HPDE6-E6E7 (cell line): ENCODE results near the gene ST8SIA6.
"Not testable (repeated sequence)": the region's sequence is repeated elsewhere in the genome, so short reads cannot be mapped to it uniquely, and the experiment has no call there.

ENCODE experiments used
- DNase-seq: peaks from one replicate; pipeline ENCODE4 v3.0.0; 2011; ENCODE audit warnings: missing footprints; ENCODE audit errors: extremely low spot score

ST8SIA6 gene

DNA sequence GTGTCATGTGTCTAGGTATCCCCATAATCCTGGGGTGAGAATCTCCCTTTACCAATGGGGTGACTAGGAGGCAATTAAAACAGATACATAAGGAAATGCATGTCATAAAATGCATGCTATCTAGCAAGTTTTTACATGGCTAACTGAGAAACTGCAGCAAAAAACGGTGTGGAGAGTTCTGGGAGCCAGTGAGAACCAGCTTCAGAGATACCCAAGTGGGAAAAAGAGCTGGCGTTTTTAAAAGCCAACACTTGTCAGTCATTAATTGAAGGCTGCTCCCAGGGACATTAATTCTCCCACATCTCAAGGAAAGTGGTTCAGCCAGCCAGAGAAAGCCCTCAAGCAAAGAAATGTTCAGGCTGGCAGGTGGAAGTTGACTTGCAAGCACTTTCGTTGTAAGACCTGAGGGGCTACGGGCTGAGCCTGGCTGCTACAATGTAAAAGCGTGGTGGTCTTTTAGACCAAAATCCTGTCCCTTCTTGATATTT lies 28.1 kb downstream of the ST8SIA6 start:
- DNase-seq, result no peak

DNA sequence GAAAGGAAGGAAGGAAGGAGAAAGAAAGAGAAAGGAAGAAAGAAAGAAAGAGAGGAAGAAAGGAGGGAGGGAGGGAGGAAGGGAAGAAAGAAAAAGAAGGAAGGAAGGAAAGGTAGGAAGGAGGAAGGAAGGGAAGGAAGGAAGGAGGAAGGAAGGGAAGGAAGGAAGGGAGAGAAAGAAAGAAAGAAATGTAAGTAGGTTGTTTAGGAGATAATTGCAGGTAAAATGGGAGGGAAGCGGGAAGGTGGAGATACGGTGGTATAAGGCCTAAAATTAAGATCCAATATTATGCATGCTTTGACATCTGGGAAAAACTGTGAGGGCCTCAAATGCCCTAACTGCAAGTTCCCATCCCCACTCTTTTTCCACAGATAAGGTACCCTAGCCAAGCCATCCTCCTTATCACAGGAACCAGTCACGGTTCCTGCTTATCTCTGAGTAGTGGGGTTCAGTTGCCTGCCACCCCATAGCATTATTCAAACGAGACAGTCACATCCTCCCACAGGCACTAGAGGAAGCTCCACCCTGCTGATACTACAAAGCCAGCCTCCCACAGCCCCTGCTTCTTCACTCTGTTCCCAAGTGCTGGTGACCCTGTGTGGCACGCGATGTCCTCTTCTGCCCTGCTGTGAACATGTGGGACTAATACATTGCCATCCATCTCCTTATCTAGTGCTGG lies 28.7 kb downstream of the ST8SIA6 start:
- DNase-seq, result no peak

DNA sequence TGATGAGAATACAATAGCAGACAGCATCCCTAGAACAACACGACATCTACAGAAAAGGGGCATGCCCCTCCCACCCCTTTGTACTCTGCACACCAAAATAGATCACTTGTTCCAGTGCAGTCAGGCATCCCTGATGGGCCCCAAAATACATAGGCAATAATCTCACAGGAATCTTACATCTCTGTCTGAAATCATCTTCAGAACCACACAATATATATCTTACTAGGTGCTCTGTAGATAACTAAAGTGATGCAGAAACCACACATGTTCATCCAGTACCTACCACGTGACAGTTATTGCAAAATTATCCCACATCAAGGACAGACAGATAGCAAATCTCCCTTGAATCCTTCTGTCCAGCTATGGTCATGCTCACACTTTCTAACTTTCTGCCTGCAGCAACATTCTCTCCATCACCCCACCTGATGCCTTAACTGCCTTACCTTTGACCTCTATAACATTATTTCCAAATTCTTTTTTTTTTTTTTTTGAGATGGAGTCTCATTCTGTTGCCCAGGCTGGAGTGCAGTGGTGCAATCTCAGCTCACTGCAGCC lies 30.7 kb downstream of the ST8SIA6 start:
- DNase-seq, result no peak

DNA sequence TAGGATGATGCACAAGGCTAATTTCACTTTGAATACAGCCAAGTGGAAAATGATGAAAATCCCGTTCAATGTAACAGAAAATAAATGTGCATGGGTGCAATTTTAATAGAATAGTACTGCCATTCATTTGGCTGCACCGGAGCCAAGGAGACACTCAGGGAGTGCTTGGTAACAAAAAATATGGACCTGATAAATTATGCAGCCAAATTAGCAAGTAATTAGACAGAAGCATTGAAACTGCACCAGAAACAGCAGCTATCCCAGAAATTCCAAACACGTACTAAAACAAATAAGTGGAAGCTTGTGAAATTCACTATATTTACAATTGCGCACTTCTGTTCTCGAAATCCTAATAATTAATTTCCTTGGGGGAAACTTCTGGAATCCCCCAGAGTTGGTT lies 31.5 kb downstream of the ST8SIA6 start:
- no peak for DNase-seq

DNA sequence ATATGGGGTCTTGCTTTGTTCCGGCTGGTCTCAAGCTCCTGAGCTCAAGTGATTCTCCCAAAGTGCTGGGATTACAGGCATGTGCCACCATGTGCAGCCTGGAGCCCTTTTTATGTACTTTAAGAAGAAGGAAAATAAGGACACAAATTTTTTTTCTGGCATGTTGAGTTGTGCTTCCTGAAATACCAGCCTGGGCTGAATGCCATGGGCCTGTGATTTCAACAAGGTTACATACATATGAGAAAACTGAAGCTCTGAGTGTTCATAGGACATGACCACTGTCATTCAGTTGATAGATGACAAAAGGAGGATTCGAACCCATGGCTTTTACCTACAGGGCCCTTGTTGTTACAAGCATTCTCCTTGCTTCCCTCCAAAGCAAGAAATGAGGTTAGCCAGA lies 36.1 kb downstream of the ST8SIA6 start:
- no peak for DNase-seq

DNA sequence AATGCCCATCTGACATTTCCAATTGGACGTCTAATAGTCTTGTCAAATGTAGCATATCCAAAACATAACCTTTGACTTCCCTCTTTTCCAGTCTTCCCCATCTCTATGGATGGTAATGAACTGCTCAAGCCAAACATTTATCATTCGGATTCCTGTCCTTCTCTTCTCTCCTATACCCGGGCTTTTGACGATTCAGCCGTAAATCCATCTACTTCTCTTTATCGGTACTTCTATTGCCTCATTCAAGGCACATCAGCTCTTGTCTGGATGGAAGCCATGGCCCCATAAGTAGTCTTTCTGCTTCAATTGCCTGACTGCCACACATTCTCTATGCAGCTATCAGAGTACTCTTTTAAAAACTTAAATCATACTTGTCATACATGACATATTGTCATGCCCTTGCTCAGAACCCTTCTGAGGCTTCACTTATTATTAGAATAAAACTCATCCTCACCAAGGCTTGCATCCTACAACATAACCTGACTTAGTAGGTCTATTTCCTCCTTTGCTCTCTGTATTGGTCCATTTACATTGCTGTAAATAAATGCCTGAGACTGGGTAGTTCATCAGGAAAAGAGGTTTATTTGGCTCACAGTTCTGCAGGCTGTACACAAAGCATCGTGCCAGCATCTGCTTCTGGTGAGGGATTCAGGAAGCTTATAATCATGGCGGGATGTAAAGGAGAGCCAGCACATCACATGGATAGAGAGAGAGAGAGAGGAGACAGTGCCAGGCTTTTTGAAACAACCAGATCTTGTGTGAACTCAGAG lies 37.8 kb downstream of the ST8SIA6 start:
- no peak for DNase-seq

DNA sequence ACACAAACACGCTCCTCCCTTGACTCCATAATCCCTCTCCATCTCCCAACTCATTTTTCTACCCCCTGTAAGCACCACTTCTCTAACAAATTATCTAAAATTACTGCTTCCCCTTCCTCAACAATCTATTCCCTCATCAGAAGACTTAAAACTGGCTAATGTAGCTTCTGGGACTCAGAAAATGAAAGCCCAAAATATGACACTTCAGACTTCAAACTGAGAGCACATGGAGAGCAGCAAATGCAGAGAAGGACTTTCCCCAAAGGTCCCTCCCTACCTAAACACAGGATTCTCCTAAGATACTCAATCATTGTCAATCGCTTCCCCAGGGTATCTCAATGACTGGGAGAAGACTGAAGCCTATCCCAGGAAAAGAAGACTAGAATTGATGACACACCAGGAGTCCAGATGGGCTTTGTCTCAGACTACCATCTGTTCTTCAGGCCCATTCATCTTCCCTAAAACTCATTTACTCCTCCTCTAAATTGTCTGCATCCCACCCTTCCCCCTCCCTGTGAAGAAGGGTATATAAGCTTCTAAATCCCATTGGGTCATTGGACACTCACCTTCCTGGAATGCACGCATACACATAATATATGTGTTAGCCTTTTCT lies 39.2 kb downstream of the ST8SIA6 start:
- no peak for DNase-seq

DNA sequence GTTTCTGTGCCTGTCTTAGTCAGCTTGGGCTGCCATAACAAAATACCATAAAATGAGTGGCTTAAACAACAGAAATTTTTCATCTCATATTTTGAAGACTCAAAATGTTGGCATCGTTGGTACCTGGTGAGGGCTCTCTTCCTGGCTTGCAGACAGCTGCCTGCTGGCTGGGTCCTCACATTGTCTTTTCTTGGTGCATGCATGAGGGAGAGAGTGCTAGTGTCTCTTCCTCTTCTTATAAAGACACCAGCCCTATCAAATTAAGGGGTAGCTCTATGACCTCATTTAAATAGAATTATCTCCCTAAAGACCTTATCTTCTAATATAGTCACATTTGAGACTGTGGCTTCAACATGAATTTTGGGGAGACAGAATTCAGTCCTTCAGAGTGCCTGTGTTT lies 39.9 kb downstream of the ST8SIA6 start:
- DNase-seq, result no peak

DNA sequence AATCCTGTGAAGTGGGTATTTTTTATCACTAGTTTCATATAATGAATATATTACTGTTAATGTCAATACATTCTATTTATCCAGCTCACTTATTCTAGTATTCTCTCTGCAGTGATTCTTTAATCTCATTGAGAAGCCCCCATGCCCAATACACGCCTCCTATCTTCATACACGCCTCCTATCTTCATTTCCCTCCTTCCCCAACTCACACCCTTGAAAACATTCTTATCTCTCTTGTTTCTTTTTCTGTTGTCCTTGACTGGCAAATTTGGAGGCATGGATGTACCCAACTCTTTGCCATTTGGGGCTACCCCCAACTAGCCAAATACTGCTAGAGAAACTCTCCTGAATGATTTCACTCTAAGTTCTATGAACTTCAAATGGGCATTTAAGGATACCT lies 40.5 kb downstream of the ST8SIA6 start:
- no peak for DNase-seq

DNA sequence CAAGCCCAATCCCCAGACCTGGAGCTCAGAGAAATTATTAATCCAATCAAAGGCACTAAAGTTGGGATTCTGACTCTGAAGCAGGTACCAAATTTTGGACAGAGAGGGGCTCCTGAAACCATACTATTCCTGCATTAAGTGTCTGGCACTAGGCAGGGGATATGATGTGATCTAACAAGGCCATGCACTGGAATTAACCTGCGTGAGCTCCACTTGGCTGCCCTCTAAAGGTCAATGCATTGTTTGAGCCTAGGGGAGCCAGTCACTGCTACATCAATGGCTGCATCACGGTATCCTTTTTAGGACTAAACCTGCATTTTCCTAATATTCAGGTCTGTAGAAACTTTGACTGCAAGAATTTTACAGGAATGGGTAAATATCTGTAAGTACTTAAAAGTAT lies 42.1 kb downstream of the ST8SIA6 start:
- DNase-seq, result no peak

DNA sequence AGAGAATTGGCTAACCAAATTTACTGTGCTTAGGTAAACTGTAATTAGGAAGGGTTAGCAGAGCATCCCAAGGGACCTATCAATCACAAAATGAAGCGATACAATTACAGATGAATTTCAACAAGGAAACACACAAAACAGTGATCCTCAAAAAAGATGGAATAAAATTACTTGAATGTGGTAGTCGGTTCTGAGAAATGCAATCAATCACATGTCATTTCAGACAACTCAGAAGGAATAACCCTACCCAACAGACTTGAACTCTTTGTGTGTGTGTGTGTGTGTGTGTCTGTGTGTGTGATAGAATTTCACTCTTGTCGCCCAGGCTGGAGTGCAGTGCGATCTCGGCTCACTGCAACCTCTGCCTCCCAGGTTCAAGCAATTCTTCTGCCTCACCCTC lies 43.5 kb downstream of the ST8SIA6 start:
- DNase-seq, result no peak

DNA sequence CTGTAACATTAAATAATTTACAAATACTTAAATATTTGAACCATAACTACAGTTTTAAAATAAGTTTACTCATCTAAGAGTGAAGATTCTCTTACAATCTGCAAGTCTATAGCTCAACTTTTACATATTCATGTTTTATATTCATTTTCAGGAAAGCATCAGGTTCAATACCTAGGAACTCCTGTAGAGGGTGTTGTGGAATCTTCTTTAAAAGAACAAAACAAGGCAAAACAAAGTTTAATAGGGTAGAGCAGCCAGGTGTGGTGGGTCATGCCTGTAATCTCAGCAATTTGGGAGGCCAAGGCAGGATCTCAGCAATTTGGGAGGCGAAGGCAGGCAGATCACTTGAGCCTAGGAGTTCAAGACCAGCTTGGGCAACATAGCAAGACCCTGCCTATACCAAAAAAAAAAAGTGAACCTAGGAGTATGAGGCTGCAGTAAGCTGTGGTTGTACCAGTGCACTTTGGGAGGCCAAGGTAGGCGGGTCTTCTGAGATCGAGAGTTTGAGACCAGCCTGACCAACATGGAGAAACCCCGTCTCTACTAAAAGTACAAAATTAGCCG lies 45.1 kb downstream of the ST8SIA6 start:
- DNase-seq, result no peak

DNA sequence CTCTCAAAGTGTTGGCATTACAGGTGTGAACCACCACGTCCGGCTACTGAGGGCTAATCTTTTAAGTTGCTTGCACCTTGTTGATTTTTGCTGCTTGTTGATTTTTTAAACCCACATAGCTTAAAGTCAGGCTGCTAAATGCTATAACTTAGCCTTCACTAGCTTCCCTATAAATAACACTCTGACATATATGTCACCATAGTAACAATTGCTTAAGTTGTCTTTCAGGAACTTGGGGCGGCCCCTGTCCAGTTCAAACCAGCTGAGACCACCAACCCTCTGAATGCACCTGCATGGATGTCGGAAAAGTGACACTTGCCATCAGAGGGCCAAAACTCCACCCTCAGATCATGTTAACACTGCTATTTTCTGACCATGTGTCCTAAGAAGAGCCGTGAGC lies 47.3 kb downstream of the ST8SIA6 start:
- DNase-seq, result no peak

DNA sequence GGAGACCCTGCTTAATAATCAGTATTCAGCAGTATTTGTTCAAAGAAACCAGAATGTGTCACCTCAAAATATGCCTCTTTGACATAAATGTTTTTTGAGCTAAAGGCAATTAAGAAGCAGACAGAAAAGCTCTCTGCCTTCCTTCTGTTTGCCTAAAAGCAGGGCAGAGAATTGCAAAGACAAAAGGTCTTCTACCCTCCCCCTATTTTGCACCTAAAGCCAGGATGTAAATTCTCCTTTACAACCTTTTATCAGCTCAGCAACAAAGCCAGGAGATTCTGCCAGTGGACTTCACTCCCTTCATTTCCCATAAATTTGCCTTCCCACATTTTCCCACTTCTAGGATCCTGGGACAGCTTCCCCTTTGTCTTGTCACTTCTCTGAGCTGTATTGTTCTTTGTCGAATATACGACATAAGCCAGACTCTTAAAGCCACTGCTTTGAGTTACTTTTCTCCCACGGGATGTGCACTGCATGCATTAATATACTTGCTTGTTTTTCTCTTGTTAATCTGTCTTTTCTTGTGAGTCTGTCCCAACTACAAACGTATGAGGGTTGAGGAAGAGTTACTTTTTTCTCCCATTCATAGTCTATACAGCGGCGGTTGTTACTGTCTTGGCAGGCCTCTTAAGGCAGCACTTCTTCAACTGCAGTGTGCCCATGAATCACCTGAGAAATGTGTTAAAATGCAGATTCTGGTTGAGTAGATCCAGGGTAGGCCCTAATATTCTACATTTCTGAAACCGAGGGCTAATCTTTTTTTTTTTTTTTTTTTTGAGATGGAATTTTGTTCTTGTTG lies 48.2 kb downstream of the ST8SIA6 start:
- no peak for DNase-seq

DNA sequence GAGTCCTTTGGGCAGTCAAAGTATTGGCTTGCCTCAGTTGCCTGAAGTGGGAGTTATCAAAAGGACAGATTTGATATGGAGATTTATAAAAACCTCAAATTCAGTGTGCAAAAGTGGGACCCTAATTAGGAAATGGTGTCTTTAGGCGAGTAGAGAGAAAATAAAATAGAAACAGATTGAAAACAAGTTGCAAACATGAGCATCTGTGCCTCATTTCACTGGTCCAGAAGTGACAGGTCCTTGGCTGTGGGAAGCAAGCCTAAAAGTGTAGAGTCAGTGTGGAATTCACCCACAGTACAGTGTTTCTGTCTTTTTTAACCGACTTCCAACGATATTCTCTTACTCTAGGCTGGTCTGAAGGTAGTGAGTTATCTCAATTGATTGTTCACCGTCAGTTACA lies 51.2 kb downstream of the ST8SIA6 start:
- DNase-seq, result no peak

DNA sequence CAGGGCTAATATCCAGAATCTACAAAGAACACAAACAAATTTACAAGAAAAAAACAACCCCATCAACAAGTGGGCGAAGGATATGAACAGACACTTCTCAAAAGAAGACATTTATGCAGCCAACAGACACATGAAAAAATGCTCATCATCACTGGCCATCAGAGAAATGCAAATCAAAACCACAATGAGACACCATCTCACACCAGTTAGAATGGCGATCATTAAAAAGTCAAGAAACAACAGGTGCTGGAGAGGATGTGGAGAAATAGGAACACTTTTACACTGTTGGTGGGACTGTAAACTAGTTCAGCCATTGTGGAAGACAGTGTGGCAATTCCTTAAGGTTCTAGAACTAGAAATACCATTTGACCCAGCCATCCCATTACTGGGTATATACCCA lies 52.4 kb downstream of the ST8SIA6 start:
- not testable (repeated sequence) for DNase-seq

DNA sequence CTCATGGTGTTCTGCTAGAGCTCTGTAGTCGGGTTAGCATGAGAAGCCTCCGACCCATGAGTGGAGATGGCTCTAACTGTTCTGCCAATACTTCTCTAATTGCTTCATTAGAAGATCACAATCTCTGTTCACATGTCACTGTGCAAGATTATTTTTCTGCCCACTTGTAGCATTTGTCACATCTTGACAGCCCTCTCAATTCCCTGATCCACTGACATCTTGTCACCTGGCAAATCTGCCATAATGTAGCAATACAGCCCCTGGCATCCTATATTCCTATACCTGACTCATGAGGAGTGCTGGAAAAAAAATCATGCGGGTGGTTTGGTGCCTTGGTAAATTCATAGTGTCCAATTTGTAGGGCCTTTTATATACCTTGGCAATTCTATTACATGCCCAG lies 58.4 kb downstream of the ST8SIA6 start:
- no peak for DNase-seq

DNA sequence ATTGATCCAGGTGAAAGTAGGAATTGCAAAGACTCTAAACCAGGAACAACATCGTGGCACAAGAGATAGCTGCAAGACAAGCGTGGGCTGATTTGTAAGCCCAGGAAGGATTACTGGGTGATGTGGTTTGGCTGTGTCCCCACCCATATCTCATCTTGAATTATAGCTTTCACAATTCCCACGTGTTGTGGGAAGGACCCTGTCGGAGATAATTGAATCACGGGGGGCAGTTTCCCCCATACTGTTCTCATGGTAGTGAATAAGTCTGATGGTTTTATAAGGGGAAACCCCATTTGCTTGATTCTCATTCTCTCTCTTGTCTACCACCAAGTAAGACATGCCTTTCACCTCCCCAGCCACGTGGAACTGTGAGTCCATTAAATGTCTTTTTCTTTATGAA lies 59.5 kb downstream of the ST8SIA6 start:
- DNase-seq, result no peak

DNA sequence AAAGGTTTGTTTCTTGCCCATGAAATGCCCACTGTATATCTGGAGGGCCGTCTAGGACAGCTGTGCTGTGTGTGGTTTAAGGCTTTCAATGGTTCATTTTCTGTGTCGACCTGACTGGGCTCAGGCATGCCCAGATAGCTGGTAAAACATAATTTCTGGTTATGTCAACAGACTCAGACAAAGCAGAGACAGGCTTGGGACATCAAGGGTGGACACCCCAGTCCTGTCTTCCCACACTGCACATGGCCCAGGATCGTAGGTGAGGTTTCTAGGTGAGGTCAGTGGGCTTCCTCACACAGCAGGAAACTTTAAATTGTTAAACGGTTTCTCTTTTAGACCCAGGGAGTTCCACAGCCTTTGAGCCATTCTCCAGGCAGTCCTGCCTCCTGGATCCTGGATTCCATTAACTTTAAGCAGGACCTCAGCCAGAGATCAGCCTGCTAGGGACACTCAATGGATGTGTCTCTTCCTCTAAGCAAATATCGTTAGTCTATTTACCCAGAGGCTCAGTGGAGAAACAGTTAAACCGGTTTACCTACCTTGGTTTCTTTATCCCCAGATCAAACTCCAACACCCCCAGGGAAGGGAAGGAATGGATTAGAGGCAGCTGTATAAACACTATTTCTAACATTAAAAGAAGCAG lies 66.4 kb downstream of the ST8SIA6 start:
- DNase-seq, result peak; percentile 26

DNA sequence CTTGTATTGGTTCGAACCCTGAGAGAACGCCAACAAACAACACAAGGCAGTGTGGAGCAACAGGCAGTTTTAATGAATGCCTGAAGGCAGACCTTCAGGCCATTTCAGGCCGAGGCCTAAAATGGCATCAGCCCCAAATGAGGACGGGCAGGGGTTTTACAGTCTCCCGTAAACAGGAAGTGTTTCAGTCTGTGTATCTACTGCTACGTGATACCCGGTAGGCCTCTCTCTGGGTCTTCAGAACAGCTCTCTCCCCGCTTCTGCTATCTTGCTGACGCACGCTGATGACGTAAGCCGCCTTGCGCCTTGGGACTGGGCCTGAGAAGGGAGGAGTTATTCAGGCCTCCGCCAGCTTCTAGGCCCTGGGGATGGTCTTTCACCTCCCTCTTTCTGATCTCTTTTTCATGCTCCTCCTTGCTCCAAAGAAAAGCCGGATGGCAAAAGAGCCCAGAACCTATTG lies 67.7 kb downstream of the ST8SIA6 start:
- DNase-seq, result no peak

DNA sequence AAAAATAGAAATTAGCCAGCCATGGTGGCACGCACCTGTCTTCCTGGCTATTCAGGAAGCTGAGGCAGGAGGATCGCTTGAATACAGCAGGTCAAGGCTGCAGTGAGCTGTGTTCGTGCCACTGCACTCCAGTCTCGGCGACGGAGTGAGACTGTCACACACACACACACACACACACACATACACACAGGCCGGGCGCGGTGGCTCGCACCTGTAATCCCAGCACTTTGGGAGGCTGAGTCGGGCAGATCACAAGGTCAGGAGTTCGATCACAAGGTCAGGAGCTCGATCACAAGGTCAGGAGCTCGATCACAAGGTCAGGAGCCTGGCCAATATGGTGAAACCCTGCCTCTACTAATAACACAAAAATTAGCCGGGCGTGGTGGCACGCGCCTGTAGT lies 68.4 kb downstream of the ST8SIA6 start:
- no peak for DNase-seq
